Progenitor cell of endocrine pancreas (in vitro differentiated cells): Measurements from ENCODE around the gene CENPU. TPM values are rescaled to one million over a fixed set of nuclear protein-coding genes. Genes with fewer than 3 reads are reported as not detected.

ENCODE experiments used
- DNase-seq: peaks from one replicate; pipeline ENCODE4 v3.0.0; 2021; ENCODE audit warnings: low spot score; ENCODE audit not compliant: unreplicated experiment
- H3K27ac Mint-ChIP-seq: 2 replicates; pipeline ENCODE4 v1.8.0; 2021; ENCODE audit warnings: mild to moderate bottlenecking, moderate library complexity, mixed read lengths
- H3K27me3 Mint-ChIP-seq: 2 replicates; pipeline ENCODE4 v1.8.0; 2021; ENCODE audit warnings: mixed read lengths
- H3K36me3 Mint-ChIP-seq: 2 replicates; pipeline ENCODE4 v1.8.0; 2022; ENCODE audit warnings: mixed read lengths; ENCODE audit not compliant: insufficient read depth
- H3K4me1 Mint-ChIP-seq: 2 replicates; pipeline ENCODE4 v1.8.0; 2021; ENCODE audit warnings: low read depth, mixed read lengths
- H3K4me3 Mint-ChIP-seq: 2 replicates; pipeline ENCODE4 v1.8.0; 2021; ENCODE audit warnings: low read depth, mild to moderate bottlenecking, moderate library complexity, mixed read lengths
- H3K9me3 Mint-ChIP-seq: 2 replicates; pipeline ENCODE4 v1.8.0; 2021; ENCODE audit warnings: low read depth, mixed read lengths
- CTCF ChIP-seq: fragments of 200-600 bp; sonication (generic); IDR thresholded peaks from one replicate; pipeline ENCODE4 v1.5.0; 2021; ENCODE audit warnings: antibody characterized with exemption, mild to moderate bottlenecking; ENCODE audit not compliant: unreplicated experiment
- total RNA-seq: library from RNA; stranded (reverse); gene quantifications from 2 replicates; pipeline ENCODE4 v1.2.1, GENCODE V29; 2021

Gene CENPU
- total RNA-seq, 1 donor from 2014 or later, result 39.2 TPM

GRCh38 chr4:184712322-184712721 is 21.6 kb downstream of the CENPU start:
- no peak for TF ChIP-seq CTCF
- Mint-ChIP-seq H3K4me3 (no peak overlapping the region), H3K36me3 (peaks cover 23% of the 10 kb centered on the region), H3K4me1 (no peaks in the 10 kb centered on the region), H3K27me3 (no peaks in the 10 kb centered on the region), H3K27ac (no peak overlapping the region), H3K9me3 (no peaks in the 10 kb centered on the region)
- no peak for DNase-seq

- no peak overlapping the region for H3K4me3 Mint-ChIP-seq
- H3K9me3 Mint-ChIP-seq, result no peaks in the 10 kb centered on the region
- peaks cover 3% of the 10 kb centered on the region for H3K4me1 Mint-ChIP-seq
- H3K27me3 Mint-ChIP-seq, result no peaks in the 10 kb centered on the region
- H3K27ac Mint-ChIP-seq, result no peak overlapping the region
- peaks cover 26% of the 10 kb centered on the region for H3K36me3 Mint-ChIP-seq
- TF ChIP-seq CTCF, result no peak
- no peak for DNase-seq
Measured at GRCh38 chr4:184706453-184706852, 27.4 kb downstream of the CENPU start.

- no peaks in the 10 kb centered on the region for H3K9me3 Mint-ChIP-seq
- no peaks in the 10 kb centered on the region for H3K27me3 Mint-ChIP-seq
- no peak for TF ChIP-seq CTCF
- H3K4me3 Mint-ChIP-seq, result no peak overlapping the region
- peaks cover 28% of the 10 kb centered on the region for H3K36me3 Mint-ChIP-seq
- H3K4me1 Mint-ChIP-seq, result peaks cover 3% of the 10 kb centered on the region
- DNase-seq, result no peak
- H3K27ac Mint-ChIP-seq, result no peak overlapping the region
Measured at GRCh38 chr4:184705692-184706091, 28.2 kb downstream of the CENPU start.

- H3K4me1 Mint-ChIP-seq, result peaks cover 3% of the 10 kb centered on the region
- DNase-seq, result no peak
- no peak overlapping the region for H3K4me3 Mint-ChIP-seq
- no peak for TF ChIP-seq CTCF
- no peaks in the 10 kb centered on the region for H3K9me3 Mint-ChIP-seq
- H3K27ac Mint-ChIP-seq, result no peak overlapping the region
- H3K27me3 Mint-ChIP-seq, result no peaks in the 10 kb centered on the region
- H3K36me3 Mint-ChIP-seq, result peaks cover 17% of the 10 kb centered on the region
Measured at GRCh38 chr4:184702114-184702513, 31.8 kb downstream of the CENPU start.

GRCh38 chr4:184699941-184700340 is 34.0 kb downstream of the CENPU start:
- Mint-ChIP-seq H3K36me3 (peaks cover 7% of the 10 kb centered on the region), H3K9me3 (no peaks in the 10 kb centered on the region)

More at GRCh38 chr4:184699941-184700340, 34.0 kb downstream of the CENPU start:
- TF ChIP-seq CTCF, result no peak
- H3K4me1 Mint-ChIP-seq, result no peaks in the 10 kb centered on the region
- H3K27me3 Mint-ChIP-seq, result no peaks in the 10 kb centered on the region
- no peak for DNase-seq
- H3K27ac Mint-ChIP-seq, result no peak overlapping the region
- no peak overlapping the region for H3K4me3 Mint-ChIP-seq
